Measurements from ENCODE around the gene MDGA2. TPM values are rescaled to one million over a fixed set of nuclear protein-coding genes. Genes with fewer than 3 reads are reported as not detected.

The MDGA2 gene
- total RNA-seq, 4 donors from 2014 or later, result 0.16 TPM; not detected in 3

- ATAC-seq (ENCODE audit: low FRiP score) (no peak), DNase-seq (ENCODE audit: low spot score) (no peak)
- TF ChIP-seq, protein P1, sequence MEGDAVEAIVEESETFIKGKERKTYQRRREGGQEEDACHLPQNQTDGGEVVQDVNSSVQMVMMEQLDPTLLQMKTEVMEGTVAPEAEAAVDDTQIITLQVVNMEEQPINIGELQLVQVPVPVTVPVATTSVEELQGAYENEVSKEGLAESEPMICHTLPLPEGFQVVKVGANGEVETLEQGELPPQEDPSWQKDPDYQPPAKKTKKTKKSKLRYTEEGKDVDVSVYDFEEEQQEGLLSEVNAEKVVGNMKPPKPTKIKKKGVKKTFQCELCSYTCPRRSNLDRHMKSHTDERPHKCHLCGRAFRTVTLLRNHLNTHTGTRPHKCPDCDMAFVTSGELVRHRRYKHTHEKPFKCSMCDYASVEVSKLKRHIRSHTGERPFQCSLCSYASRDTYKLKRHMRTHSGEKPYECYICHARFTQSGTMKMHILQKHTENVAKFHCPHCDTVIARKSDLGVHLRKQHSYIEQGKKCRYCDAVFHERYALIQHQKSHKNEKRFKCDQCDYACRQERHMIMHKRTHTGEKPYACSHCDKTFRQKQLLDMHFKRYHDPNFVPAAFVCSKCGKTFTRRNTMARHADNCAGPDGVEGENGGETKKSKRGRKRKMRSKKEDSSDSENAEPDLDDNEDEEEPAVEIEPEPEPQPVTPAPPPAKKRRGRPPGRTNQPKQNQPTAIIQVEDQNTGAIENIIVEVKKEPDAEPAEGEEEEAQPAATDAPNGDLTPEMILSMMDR (IDR thresholded peaks at IDR 0.05), result no peak
Observed at GRCh38 chr14:47435331-47435965, 240.0 kb downstream of the MDGA2 start.

GRCh38 chr14:47427629-47428028 lies 247.8 kb downstream of the MDGA2 start:
- TF ChIP-seq, protein P1 (IDR thresholded peaks at IDR 0.05), result no peak
- ATAC-seq (ENCODE audit: low FRiP score) (no peak), DNase-seq (ENCODE audit: low spot score) (no peak)

DNA sequence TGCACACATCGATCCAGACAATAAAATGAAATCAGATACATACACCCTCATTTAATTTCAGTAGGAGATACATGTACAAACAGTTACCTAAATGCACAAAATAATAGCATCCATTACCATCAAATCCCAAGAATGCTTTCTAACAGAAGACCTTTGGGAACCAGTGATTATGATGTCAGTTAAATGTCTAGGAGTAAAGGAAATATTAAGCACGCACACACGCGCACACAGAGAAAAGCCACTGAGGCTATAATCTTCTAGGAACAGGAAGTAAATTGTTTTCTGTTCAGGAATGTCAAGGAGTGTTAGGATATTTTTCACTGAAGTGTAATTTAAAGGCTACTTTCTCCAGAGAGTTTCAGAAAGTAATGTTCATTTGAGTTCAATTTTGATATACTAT lies 250.1 kb downstream of the MDGA2 start:
- TF ChIP-seq, protein P1 (IDR thresholded peaks at IDR 0.05), result no peak
- DNase-seq (ENCODE audit: low spot score) (no peak), ATAC-seq (ENCODE audit: low FRiP score) (no peak)

DNA sequence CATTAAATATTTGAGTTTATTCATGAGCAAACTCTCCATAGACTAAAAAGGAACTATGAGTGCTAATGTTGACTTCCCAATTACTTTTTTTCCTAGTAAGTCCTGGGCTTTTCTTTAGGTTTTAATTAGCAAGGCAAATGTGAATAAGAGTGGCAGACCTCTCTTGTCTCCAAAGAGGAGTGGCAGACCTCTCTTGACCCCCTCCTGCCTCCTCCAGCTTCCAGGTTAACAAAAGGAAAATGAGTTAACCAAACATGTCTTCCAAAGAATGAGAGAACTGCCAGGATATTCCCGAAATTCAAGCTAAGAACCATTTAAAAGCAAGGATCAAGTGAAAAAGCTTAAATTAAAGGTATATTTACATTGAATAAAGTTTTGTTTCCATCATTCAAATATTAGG lies 253.2 kb downstream of the MDGA2 start:
- ATAC-seq (ENCODE audit: low FRiP score) (no peak), DNase-seq (ENCODE audit: low spot score) (no peak)
- TF ChIP-seq, protein P1 (IDR thresholded peaks at IDR 0.05), result no peak

DNA sequence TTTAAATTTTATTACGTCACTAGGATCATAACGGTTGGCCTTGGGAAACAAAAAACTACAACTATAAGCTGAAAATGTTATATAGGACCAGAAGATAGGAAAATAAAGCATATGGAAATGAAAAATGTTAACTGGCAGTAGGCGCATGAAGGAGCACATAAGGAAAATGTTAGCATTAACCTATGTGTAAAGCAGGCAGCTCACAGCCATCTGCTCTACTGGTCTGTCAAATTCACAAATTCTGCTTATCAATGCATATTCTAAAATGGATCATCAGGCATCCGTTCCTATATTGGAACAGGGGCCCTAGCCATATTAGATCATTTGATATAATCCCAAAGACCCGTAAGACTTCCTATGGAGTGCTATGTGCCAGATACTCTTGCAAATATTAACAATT lies 263.9 kb downstream of the MDGA2 start:
- ATAC-seq (ENCODE audit: low FRiP score) (no peak), DNase-seq (ENCODE audit: low spot score) (no peak)
- TF ChIP-seq, protein P1 (IDR thresholded peaks at IDR 0.05), result no peak

- no peak for DNase-seq (ENCODE audit: low spot score)
- no peak for ATAC-seq (ENCODE audit: low FRiP score)
- TF ChIP-seq, protein P1 (IDR thresholded peaks at IDR 0.05), result no peak
Observed at GRCh38 chr14:47392326-47392725, 283.1 kb downstream of the MDGA2 start.

DNA sequence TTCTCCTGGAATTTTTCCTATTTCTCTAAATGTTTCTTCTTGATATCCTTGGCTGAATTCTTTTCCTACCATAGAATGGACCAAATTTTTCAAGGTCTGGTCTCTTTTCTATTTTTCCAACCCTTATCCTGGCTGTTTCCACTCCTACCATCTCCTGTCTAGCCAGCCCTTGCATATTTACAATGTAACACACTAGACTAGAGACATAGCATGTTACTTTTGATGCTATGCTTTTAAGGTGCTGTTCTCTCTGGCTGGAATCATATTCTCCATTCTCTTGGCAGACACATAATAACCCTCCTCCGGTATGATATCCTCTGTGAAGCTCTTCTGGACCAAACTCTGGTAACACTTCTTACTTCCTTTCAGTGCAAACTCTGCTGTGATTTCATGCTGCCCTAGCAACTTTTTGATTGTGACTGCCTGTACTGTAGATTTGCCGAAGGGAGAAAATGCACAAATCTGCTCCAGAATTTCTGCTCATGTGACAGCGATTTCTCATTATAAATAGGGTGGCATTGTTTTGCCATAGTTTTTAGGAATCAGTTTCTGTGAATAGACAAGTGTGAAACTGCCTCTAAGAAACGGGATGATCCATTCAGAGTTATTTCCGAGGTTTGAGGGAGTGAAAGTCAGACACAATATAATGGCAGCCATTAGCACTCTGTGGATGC lies 284.4 kb downstream of the MDGA2 start:
- TF ChIP-seq, protein P1 (IDR thresholded peaks at IDR 0.05), result no peak
- no peak for DNase-seq (ENCODE audit: low spot score)
- no peak for ATAC-seq (ENCODE audit: low FRiP score)

All from omental fat pad (tissue), 4 donors.